ENCODE data around the gene ALK.

The ALK gene

GRCh38 chr2:29744976-29745375 lies 176.4 kb downstream of the ALK start:
- TF ChIP-seq, protein P1, sequence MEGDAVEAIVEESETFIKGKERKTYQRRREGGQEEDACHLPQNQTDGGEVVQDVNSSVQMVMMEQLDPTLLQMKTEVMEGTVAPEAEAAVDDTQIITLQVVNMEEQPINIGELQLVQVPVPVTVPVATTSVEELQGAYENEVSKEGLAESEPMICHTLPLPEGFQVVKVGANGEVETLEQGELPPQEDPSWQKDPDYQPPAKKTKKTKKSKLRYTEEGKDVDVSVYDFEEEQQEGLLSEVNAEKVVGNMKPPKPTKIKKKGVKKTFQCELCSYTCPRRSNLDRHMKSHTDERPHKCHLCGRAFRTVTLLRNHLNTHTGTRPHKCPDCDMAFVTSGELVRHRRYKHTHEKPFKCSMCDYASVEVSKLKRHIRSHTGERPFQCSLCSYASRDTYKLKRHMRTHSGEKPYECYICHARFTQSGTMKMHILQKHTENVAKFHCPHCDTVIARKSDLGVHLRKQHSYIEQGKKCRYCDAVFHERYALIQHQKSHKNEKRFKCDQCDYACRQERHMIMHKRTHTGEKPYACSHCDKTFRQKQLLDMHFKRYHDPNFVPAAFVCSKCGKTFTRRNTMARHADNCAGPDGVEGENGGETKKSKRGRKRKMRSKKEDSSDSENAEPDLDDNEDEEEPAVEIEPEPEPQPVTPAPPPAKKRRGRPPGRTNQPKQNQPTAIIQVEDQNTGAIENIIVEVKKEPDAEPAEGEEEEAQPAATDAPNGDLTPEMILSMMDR (IDR thresholded peaks at IDR 0.05) = no peak
- TF ChIP-seq ZFX (IDR thresholded peaks at IDR 0.05; ENCODE audit: borderline replicate concordance) = no peak
- H3K27ac ChIP-seq = no peak overlapping the region

GRCh38 chr2:29743516-29743915 lies 177.9 kb downstream of the ALK start:
- no peak overlapping the region for H3K27ac ChIP-seq
- TF ChIP-seq, protein P1 (IDR thresholded peaks at IDR 0.05) = no peak
- no peak for TF ChIP-seq ZFX (IDR thresholded peaks at IDR 0.05; ENCODE audit: borderline replicate concordance)

GRCh38 chr2:29742656-29743055 lies 178.7 kb downstream of the ALK start:
- TF ChIP-seq ZFX (IDR thresholded peaks at IDR 0.05; ENCODE audit: borderline replicate concordance) = no peak
- TF ChIP-seq, protein P1 (IDR thresholded peaks at IDR 0.05) = no peak
- H3K27ac ChIP-seq = no peak overlapping the region

- TF ChIP-seq, protein P1 (IDR thresholded peaks at IDR 0.05) = no peak
- TF ChIP-seq ZFX (IDR thresholded peaks at IDR 0.05; ENCODE audit: borderline replicate concordance) = no peak
- H3K27ac ChIP-seq = no peak overlapping the region
Measured at GRCh38 chr2:29741132-29741531, 180.3 kb downstream of the ALK start.

DNA sequence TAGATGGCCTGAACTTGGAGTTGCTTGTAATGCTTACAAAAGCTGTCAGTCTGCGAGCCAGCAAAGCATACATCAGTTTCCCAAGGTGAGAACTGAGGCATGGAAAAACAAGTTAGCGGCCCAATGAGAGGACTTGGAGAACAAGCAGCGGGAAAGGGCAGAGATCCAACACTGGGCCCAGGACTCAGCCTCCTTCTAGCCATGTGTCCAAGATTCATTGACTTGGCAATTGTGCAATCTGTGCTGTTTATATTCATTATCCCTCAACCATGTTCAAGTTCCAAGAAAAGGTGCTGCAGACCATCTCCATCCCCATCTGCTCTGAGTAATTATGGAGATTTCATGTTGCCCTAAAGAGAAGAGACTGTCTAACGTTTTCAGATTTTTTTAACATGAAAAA lies 187.4 kb downstream of the ALK start:
- no peak overlapping the region for H3K27ac ChIP-seq
- TF ChIP-seq, protein P1 (IDR thresholded peaks at IDR 0.05) = no peak
- no peak for TF ChIP-seq ZFX (IDR thresholded peaks at IDR 0.05; ENCODE audit: borderline replicate concordance)

DNA sequence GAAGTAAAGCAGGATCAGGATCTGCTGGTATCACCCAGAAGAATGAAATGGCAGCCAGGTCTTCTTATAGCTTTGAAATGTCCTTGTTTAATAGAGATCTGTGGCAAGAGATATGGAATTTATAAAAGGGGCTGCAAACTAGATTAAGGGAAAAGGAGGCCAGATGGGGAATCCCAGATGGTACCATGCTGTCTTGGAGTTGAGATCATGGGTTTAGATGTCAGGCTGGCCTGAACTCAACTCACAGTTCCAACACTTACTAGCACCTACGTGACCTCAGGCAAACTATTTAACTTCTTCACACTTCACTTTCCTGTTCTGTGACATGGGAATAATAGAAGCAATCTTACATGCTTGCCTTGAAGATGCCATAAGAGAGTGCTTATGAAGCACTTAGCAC lies 188.2 kb downstream of the ALK start:
- TF ChIP-seq, protein P1 (IDR thresholded peaks at IDR 0.05) = no peak
- TF ChIP-seq ZFX (IDR thresholded peaks at IDR 0.05; ENCODE audit: borderline replicate concordance) = no peak
- H3K27ac ChIP-seq = no peak overlapping the region

DNA sequence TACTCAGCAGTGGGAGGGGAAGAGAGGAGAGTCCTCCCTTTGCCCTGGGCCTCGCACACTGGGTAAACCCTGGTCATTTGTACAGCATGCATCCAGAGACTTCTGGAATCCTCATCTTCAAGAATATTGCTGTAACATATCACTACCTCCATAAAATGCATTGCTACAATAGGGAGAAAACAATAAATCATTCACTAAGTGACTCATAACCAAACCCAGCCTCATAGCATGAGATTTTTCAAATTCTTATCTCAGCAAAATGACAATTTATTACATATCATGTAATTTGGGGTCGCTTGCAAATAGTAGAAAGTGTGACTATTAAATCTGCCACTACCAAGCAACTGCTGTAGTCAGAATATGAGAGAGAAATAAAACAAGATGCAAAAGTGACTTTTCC lies 189.4 kb downstream of the ALK start:
- TF ChIP-seq, protein P1 (IDR thresholded peaks at IDR 0.05) = no peak
- no peak for TF ChIP-seq ZFX (IDR thresholded peaks at IDR 0.05; ENCODE audit: borderline replicate concordance)
- no peak overlapping the region for H3K27ac ChIP-seq

Data from 22Rv1 (cell line).